Muscle of leg (tissue), 11 donors: ENCODE results near the gene BRIP1. TPM values are rescaled to one million over a fixed set of nuclear protein-coding genes. Genes with fewer than 3 reads are reported as not detected.
A peak's percentile ranks its signal among the peaks of the same experiment; 100 is the strongest.

Experiments
- DNase-seq: peaks from one replicate; pipeline ENCODE4 v3.0.0; 2013
- H3K27ac ChIP-seq: one replicate; pipeline ENCODE4 v1.5.1; 2013; ENCODE audit warnings: mild to moderate bottlenecking, low read length, control low read depth
- H3K27me3 ChIP-seq: one replicate; pipeline ENCODE4 v1.6.1; 2013; ENCODE audit warnings: low read length; ENCODE audit not compliant: control insufficient read depth, insufficient read depth
- H3K36me3 ChIP-seq: one replicate; pipeline ENCODE4 v1.6.1; 2013; ENCODE audit warnings: low read length; ENCODE audit not compliant: control insufficient read depth, insufficient read depth
- H3K4me1 ChIP-seq: one replicate; pipeline ENCODE4 v1.6.1; 2013; ENCODE audit warnings: low read length; ENCODE audit not compliant: control insufficient read depth, insufficient read depth
- H3K4me3 ChIP-seq: one replicate; pipeline ENCODE4 v1.5.1; 2013; ENCODE audit warnings: low read length, control low read depth
- H3K9me3 ChIP-seq: replicated peaks from 2 replicates; pipeline ENCODE4 v1.6.1; 2013; ENCODE audit warnings: low read depth, low read length; ENCODE audit not compliant: control insufficient read depth
- WGBS: methylation state at CpG from one replicate; pipeline ENCODE4 v1.1.5; 2013; ENCODE audit warnings: missing lambda C conversion rate; ENCODE audit not compliant: insufficient coverage; 5-methylcytosine and 5-hydroxymethylcytosine counted together
- polyA plus RNA-seq, 8 donors: library from polyadenylated mRNA; unstranded; fragments of 120-200 nt; gene quantifications; one replicate each; pipeline versions ENCODE4 v1.2.1 to v1.2.3, GENCODE V29; 2013; ENCODE audit warnings: inconsistent platforms in 1 of 8, low replicate concordance in 1 of 8; ENCODE audit not compliant: insufficient read length in 8 of 8, insufficient read depth in 1 of 8
- total RNA-seq: library from RNA; stranded (reverse); fragments of 120-200 nt; gene quantifications from one replicate; pipeline ENCODE4 v1.2.4, GENCODE V29; 2013

Gene BRIP1
- total and polyA plus RNA-seq, 9 donors = 3.0 to 7.3 (median 4.6) TPM

DNA sequence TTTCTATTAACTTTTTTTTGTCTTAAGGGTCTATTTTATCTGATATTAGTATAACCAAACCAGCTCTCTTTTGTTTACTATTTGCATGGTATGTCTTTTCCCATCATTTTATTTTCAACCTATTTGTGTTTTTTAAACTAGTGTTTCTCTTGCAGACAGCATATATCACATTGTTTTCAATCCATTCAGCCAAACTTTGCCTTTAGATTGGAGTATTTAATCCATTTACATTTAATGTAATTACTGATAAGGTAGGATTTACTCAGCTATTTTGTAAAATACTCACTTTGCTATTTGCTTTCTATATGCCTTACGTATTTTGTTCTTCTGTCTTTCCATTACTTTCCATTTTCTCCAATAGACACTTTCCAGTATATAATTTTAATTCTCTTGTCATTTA lies 164.3 kb downstream of the BRIP1 start:
- no peak overlapping the region for H3K27ac ChIP-seq
- no peak overlapping the region for H3K4me3 ChIP-seq
- peaks cover 5% of the 10 kb centered on the region for H3K9me3 ChIP-seq
- WGBS = no CpG with 5 or more reads among the region's 1 CpG
- H3K4me1 ChIP-seq = no peaks in the 10 kb centered on the region
- H3K27me3 ChIP-seq = no peaks in the 10 kb centered on the region
- no peak for DNase-seq
- no peaks in the 10 kb centered on the region for H3K36me3 ChIP-seq

DNA sequence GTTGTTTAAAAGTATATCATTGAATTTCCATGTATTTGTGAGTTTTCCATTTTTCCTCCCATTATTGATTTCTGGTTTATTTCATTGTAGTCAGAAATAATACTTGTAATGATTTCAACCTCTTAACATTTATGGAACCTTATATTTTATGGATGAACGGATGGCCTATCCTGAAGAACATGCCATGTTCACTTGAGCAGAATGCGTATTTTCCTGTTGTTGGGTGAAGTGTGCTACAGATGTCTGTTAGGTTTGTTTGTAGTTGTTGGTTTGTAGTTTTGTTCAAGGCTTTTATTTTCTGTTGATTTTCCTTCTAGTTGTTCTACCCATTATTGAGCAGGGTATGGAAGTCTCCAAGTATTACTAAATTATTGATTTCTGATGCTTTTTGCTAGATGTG lies 165.1 kb downstream of the BRIP1 start:
- WGBS = no CpG with 5 or more reads among the region's 2 CpGs
- Histone ChIP-seq H3K4me1 (no peaks in the 10 kb centered on the region), H3K36me3 (no peaks in the 10 kb centered on the region), H3K27me3 (no peaks in the 10 kb centered on the region), H3K4me3 (no peak overlapping the region), H3K9me3 (peaks cover 5% of the 10 kb centered on the region), H3K27ac (no peak overlapping the region)
- no peak for DNase-seq

DNA sequence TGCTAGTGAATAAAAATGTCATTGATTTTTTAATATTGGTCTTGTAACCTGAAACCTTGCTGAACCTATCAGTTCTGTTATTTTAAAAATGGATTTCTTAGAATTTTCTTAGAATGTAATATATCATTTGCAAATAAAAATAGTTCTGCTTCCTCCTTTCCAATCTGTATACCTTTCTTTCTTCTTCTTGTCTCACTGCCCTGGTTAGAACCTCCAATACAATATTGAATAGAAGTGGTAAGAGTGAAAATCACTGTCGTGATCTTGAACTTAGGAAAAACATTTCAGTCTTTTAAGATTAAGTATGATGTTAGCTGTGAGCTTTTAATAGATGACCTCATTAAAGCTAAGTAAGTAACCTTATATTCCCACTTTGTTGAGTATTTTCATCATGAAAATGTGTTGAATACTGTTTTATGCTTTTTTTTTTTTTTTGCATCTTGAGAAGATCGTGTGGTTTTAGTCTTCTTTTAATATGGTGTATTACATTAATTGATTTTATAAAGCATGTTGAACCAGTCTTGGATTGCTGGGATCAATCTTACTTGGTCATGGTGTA lies 167.5 kb downstream of the BRIP1 start:
- no peaks in the 10 kb centered on the region for H3K27me3 ChIP-seq
- DNase-seq = no peak
- no CpG with 5 or more reads among the region's 2 CpGs for whole genome bisulfite sequencing
- H3K27ac ChIP-seq = no peak overlapping the region
- H3K36me3 ChIP-seq = no peaks in the 10 kb centered on the region
- peaks cover 5% of the 10 kb centered on the region for H3K9me3 ChIP-seq
- H3K4me3 ChIP-seq = no peak overlapping the region
- no peaks in the 10 kb centered on the region for H3K4me1 ChIP-seq

DNA sequence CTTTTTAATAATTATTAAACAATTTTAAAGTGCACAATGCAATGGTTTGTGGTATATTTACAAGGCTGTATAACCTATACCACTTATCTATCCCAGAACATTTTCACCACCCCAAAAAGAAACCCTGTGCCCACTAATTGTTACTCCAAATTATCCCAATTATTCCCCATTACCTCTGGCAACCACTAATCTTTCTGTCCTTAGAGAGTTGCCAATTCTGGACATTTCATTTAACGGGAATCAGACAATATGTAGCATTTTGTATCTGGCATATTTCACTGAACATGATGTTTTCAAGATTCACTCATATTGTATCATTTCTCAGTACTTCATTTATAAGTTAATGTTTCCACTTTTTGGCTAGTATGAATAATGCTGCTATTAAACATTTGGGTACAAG lies 169.2 kb downstream of the BRIP1 start:
- no peak for DNase-seq
- Histone ChIP-seq H3K27ac (no peak overlapping the region), H3K4me1 (no peaks in the 10 kb centered on the region), H3K36me3 (no peaks in the 10 kb centered on the region), H3K4me3 (no peak overlapping the region), H3K27me3 (no peaks in the 10 kb centered on the region), H3K9me3 (peaks cover 2% of the 10 kb centered on the region)
- WGBS = no CpG with 5 or more reads among the region's 1 CpG

DNA sequence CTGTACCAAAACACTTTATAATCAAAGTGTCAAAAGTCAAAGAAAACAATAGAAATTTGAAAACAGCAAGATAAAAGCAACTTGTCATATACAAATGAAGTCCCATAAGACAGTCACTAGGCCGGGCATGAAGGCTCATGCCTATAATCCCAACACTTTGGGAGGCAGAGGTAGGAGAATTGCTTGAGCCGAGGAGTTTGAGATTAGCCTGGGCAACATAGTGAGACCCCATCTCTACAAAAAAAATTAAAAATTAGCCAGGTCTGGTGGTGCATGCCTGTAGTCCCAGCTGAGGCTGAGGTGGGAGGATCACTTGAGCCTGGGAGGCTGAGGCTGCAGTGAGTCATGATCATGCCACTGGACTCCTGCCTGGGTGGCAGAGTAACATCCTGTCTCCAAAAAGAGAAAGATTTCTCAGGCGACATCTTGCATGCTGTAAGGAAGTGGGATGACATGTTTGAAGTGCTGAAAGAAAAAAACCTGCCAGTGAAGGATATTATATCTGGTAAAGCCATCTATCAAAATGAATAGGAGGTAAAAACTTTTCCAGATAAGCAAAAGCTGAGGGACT lies 173.6 kb downstream of the BRIP1 start:
- no peak overlapping the region for H3K27ac ChIP-seq
- no peaks in the 10 kb centered on the region for H3K36me3 ChIP-seq
- no peaks in the 10 kb centered on the region for H3K9me3 ChIP-seq
- H3K4me1 ChIP-seq = no peaks in the 10 kb centered on the region
- WGBS = no CpG with 5 or more reads among the region's 3 CpGs
- H3K4me3 ChIP-seq = no peak overlapping the region
- H3K27me3 ChIP-seq = no peaks in the 10 kb centered on the region
- DNase-seq = peak; percentile 1

DNA sequence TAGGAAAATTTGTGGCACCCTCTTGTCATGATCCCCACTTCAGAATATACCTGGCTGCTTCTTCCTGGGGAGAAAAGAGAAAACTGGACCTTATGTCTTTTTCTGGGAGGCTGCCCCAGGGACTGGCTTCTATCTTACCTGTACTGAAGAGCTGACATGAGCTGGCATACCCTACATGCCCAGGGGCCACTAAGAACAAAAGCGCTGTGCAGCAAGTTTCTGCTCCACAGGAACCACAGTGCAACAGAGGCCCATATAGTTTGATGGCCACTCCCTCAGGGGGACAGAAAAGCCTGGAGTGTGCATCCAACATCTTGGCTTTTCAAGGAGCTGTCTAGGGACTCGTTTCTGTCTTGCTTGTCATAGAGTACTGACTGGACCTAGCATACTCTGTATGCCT lies 175.6 kb downstream of the BRIP1 start:
- no peaks in the 10 kb centered on the region for H3K9me3 ChIP-seq
- no peak overlapping the region for H3K4me3 ChIP-seq
- no peaks in the 10 kb centered on the region for H3K4me1 ChIP-seq
- 97% methylated on average over 2 of the region's 2 CpGs for WGBS
- H3K27me3 ChIP-seq = no peaks in the 10 kb centered on the region
- no peaks in the 10 kb centered on the region for H3K36me3 ChIP-seq
- DNase-seq = no peak
- H3K27ac ChIP-seq = no peak overlapping the region

DNA sequence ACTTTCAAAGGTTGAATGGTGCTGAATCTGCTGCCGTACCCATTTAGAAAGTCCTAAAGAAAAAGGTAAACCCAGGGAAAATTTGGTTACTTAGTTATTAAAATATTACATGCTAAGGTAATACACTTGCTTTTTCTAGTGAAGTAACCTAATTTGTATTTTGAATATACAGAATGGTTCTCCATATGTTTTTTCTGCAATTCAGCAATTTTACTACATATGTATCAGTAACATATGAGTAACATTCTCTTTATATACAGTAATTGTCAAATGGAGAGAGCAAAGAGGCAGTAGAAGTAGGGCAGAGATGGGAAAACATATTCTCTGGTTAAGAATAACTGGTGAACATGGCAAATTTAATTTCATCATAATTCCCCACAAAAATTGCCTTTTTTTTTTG lies 177.2 kb downstream of the BRIP1 start:
- Histone ChIP-seq H3K27ac (no peak overlapping the region), H3K4me3 (no peak overlapping the region), H3K36me3 (no peaks in the 10 kb centered on the region), H3K9me3 (no peaks in the 10 kb centered on the region), H3K27me3 (no peaks in the 10 kb centered on the region), H3K4me1 (no peaks in the 10 kb centered on the region)
- WGBS = no CpG with 5 or more reads among the region's 1 CpG
- DNase-seq = no peak

DNA sequence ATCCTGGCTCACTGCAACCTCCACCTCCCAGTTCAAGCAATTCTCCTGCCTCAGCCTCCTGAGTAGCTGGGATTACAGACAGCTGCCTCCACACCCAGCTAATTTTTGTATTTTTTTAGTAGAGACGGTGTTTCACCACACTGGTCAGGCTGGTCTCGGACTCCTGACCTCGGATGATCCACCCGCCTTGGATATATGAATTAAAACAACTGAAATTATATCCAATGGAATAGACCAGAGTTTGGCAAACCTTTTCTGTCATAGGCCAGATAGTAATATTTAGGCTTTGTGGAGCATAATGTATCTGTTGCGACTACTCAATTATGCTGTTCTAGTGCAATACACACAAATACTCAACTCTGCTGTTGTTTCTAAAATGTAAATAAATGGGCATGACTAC lies 178.5 kb downstream of the BRIP1 start:
- H3K36me3 ChIP-seq = no peaks in the 10 kb centered on the region
- no CpG with 5 or more reads among the region's 5 CpGs for WGBS
- no peak overlapping the region for H3K4me3 ChIP-seq
- no peak for DNase-seq
- H3K9me3 ChIP-seq = no peaks in the 10 kb centered on the region
- no peak overlapping the region for H3K27ac ChIP-seq
- no peaks in the 10 kb centered on the region for H3K27me3 ChIP-seq
- no peaks in the 10 kb centered on the region for H3K4me1 ChIP-seq

DNA sequence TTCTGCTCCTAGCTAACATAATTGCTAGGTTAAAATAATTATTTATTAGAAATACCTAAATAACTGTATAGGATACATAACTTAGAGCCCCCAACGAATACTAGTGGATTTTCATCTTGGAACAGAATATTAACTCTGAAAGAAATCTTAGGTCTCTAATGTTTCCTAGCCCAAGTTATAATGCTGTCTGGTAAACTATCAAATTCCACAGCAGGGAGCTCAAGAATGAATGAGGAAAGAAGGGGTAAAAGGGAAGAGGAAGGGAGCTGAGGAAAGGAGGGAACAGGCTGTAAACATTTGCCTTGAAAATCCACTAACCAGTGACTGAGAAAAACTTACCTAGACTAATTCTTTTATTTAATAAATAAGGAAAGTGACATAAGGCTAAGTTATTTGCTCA lies 179.2 kb downstream of the BRIP1 start:
- no peak overlapping the region for H3K4me3 ChIP-seq
- H3K9me3 ChIP-seq = no peaks in the 10 kb centered on the region
- no peaks in the 10 kb centered on the region for H3K27me3 ChIP-seq
- no CpG with 5 or more reads among the region's 1 CpG for WGBS
- DNase-seq = no peak
- H3K4me1 ChIP-seq = no peaks in the 10 kb centered on the region
- H3K36me3 ChIP-seq = no peaks in the 10 kb centered on the region
- H3K27ac ChIP-seq = no peak overlapping the region

DNA sequence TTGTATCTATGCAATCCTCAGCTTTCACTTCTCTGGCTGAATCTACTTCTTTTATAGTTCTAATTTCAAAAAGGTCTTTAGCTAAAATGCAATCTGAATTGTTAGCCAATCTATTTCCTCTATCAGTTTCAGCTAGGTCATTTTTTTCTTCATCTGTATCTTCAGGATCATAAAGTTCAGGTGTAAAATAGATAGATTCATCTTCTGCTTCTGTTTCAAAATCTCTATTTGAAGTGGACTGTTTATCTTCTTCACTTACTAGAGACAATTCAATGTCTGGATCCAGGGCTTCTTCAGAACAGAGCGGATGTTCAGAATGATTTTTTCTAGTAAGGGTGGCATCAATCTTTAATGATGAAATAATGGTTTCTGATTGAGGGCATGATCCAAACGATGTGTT lies 179.9 kb downstream of the BRIP1 start:
- Histone ChIP-seq H3K4me1 (no peaks in the 10 kb centered on the region), H3K27ac (no peak overlapping the region), H3K27me3 (no peaks in the 10 kb centered on the region), H3K4me3 (no peak overlapping the region), H3K9me3 (no peaks in the 10 kb centered on the region), H3K36me3 (no peaks in the 10 kb centered on the region)
- WGBS = no CpG with 5 or more reads among the region's 2 CpGs
- no peak for DNase-seq

DNA sequence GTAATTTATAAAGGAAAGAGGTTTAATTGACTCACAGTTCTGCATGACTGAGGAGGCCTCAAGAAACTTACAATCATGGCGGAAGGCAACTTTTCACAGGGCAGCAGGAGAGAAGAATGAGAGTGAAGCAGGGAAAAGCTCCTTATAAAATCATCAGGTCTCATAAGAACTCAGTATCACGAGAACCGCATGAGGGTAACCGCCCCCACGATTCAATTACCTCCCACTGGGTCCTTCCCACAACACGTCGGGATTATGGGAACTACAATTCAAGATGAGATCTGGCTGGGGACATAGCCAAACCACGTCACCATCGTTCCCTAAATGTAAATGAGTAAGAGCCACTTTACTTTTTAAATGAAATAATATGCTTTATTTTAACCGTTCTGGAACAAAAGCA lies 182.4 kb downstream of the BRIP1 start:
- DNase-seq = no peak
- Histone ChIP-seq H3K36me3 (no peaks in the 10 kb centered on the region), H3K9me3 (no peaks in the 10 kb centered on the region), H3K4me1 (no peaks in the 10 kb centered on the region), H3K4me3 (no peak overlapping the region), H3K27ac (no peak overlapping the region), H3K27me3 (no peaks in the 10 kb centered on the region)
- WGBS = 100% methylated on average over 1 of the region's 10 CpGs
